HG03469 (cell line): ENCODE data around the gene ZFP91.
"Not testable (repeated sequence)": the region's sequence is repeated elsewhere in the genome, so short reads cannot be mapped to it uniquely, and the experiment has no call there.

Experiments
- ATAC-seq: cut with Tn5 transposase; IDR thresholded peaks from one replicate; pipeline ENCODE4 v1.9.1; 2021; ENCODE audit warnings: mild to moderate bottlenecking, moderate library complexity, moderate number of reproducible peaks; ENCODE audit not compliant: unreplicated experiment

The ZFP91 gene, protein sequence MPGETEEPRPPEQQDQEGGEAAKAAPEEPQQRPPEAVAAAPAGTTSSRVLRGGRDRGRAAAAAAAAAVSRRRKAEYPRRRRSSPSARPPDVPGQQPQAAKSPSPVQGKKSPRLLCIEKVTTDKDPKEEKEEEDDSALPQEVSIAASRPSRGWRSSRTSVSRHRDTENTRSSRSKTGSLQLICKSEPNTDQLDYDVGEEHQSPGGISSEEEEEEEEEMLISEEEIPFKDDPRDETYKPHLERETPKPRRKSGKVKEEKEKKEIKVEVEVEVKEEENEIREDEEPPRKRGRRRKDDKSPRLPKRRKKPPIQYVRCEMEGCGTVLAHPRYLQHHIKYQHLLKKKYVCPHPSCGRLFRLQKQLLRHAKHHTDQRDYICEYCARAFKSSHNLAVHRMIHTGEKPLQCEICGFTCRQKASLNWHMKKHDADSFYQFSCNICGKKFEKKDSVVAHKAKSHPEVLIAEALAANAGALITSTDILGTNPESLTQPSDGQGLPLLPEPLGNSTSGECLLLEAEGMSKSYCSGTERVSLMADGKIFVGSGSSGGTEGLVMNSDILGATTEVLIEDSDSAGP

DNA sequence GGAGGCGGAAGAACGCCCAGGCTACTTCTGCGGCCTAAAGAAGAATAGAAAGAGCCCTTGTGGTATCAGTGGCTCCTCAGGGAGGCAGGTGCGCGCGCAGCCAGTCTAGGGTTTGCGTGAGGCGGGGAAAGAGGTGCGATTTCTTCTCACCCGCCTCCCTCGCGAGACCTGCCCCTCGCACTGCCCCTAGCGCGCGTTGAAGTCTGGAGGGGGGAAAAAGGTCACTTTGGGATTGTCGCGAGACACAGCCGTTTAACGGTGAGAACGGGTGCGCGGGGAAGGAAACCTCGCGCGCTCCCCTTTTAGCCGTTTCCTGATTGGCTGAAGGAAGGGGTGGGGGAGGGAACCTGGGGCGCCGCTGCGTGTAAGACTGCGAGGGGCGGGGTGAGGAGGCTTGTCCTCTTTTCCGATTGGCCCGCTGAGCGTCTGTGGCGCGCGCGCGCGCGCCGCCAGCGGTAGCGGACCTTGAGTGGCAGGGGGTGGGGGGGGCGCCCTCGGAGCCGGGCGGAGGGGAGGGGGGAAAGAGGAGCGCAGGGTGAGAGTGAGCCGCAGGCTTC, at the start of gene ZFP91:
TSS of gene ZFP91 (plus strand) at position 429 of the 557 bp plus-strand sequence. CDS start 219 bp downstream, outside the sequence.
- ATAC-seq = no peak

DNA sequence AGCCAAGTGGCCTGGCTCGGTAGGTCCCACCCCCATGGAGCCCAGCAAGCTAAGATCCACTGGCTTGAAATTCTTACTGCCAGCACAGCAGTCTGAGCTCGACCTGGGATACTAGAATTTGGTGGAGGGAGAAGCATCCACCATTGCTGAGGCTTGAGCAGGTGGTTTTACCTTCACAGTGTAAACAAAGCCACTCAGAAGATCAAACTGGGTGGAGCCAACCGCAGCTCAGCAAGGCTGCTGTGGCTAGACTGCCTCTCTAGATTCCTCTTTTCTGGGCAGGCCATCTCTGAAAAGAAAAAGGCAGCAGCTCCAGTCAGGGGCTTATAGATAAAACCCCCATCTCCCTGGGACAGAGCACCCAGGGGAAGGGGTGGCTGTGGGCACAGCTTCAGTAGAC, 48.6 kb upstream of the ZFP91 start:
- ATAC-seq = no peak

DNA sequence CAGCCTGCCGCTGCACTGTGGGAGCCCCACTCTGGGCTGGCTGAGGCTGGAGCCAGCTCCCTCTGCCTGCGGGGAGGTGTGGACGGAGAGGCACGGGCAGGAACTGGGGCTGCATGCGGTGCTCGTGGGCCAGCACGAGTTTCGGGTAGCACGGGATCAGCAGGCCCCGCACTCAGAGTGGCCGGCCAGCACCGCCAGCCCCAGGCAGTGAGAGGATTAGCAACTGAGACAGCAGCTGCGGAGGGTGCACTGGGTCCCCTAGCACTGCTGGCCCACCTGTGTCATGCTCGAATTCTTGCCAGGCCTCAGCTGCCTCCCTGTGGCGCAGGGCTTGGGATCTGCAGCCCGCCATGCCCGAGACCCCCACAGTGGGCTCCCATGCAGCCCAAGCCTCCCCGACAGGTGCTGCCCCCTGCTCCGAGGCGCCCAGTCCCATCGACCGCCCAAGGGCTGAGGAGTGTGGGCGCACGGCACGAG, 47.0 kb upstream of the ZFP91 start:
- ATAC-seq = no peak

DNA sequence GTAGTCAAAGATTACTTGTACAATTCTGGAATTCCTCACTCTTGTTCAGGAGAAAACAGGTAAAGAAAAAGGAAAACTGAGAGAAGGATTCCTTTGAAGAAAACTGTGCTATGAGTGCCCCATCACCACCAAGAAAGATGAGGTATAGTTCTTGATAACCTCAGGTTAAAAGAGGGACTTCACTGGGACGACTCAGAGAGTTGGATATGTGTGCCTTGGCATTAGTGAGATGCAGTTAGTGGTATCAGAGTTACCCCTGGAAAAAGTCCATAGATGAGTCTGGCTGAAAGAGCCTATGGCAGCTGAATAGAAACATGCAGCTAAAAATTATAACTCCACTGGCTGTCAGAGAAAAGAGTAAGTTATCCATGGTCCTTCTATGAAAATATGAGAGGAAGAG, 32.0 kb upstream of the ZFP91 start:
- ATAC-seq = no peak

DNA sequence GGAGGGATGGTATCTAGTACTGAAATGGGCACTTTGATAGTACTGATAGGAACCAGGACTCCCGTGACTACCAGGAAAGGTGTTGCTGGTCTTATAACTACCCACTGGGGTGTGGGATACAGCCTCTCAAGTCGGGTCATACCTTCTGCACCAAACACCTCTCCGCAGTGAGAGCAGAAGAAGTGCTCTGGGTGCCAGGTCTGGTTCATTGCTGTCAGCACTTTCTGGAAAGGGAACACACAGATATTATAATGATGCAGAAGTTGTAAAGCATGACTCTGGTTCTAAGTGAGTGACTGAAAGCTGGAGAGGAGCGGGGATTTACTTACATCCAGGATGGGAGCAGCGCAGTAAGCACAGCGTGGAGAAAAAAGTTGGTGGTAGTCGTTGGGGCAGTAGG, 29.2 kb upstream of the ZFP91 start:
- no peak for ATAC-seq

DNA sequence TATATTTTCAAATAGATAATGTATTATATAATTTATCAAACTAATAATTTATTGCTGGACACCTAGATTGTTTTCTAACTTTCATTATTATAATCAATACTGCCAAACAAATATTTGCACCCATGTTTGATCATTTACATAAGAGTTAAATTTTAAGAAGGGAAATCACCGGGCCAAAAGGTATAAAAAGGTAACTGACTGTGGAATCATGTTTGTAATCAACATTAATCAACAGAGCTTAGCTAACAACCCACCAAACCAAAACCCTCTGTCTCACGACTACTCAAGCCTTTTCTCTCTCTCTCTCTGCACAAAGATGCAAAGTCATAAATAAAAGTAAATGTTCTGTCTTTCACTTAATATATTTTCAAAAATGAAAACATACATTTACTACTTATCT, 18.0 kb upstream of the ZFP91 start:
- no peak for ATAC-seq

DNA sequence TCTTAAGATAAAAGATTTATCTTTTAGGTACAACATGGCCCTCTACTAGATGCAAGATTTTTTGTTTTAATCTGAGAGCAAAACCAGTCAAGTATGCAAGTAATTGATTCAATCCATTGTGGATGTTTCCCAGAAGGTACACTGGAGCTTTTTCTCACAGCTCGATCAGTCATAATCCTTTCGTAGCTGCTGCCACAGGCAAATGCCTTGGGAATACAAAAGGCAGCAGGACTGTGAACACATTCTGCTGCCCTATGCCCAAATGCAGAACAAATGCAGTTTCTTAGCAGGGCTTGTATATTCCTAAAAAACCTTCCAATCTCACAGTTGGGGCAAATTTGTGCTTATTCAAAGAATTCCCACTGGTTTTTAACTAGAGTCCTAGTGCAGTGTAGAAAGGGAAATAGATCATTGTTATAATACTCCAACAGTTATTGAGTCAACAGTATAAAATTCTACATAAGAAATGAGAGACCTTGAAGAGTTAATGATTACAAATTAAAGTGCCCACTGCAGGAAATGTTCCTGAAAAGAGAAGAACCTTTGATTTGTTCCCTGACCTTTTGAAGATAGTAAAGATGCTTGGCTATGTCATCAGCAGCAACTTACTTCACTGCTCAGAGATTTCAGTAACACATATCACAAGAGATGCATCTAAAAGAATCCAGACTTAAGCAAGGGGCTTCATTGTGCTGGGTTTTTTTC, 17.3 kb upstream of the ZFP91 start:
- ATAC-seq = no peak

DNA sequence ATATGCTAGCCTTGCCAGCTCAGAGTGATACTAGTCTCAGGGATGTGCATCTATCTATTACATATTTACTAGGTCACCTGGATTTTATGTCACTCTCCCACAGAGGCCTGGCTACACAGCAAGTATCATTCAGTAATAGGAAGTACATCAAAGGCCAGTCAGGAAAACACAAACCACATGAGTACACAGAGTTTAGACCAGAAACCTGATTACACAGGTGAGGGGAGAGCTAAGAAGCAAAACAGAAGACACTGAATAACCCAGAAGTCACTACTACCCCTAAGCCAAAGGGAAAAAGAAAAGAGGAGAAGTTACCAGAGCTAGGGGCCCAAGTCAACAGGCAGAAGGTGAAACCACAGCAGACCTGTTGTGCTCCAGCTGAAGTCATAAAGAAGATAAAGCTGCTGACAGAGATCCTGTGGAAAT, 16.5 kb upstream of the ZFP91 start:
- ATAC-seq = peak; percentile 78

DNA sequence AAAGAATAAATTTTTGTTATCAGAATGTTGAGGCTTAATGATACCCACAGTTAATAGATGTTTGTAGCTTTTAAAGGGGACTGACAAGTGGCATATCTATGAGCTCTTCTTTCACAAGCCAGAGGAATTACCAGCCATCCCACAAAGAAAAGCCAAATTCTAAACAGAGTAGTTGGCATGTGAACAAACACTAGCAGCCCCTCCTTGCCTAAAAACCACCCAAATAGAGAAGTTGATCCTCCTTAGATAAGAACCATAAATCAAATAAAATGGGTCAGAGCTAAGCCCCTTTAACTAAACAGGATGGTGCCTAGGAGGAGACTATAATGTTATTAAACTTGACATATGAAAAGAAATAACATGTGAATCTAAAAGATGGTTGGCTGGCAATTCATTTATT, 14.6 kb upstream of the ZFP91 start:
- no peak for ATAC-seq

DNA sequence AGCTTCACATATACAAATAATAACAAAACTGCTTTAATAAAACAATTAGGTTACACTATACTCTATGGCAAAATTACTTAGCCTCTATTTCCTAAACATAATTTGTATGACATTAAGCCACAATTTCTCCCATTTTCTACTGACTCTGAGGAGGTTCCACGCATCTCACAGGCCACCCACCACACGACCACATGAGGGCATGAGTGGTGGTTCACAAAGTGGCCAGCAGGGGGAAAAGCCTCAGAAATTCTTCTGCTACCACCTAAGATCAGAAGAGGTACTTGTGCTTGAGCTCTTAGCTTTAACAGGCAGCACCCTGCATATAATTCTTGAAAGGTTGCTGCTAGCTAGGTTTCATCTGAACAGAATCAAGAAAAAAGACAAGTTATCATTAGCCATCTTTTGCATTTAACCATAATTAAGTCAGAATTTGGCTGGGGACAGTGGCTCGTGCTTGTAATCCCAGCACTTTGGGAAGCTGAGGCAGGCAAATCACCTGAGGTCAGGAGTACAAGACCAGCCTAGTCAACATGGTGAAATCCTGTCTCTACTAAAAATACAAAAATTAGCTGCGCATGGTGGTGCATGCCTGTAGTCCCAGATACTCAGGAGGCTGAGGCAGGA, 10.9 kb upstream of the ZFP91 start:
- ATAC-seq = peak; percentile 90

DNA sequence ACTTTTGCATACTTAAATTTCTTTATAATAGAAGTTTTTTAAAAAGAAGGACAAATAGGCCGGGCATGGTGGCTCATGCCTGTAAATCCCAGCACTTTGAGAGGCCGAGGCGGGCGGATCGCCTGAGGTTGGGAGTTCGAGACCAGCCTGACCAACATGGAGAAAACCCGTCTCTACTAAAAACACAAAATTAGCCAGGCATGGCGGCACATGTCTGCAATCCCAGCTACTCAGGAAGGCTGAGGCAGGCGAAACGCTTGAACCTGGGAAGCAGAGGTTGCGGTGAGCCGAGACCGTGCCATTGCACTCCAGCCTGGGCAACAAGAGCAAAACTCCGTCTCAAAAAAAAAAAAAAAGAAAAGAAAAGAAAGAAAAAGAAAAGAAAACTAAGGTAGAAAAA, 6.0 kb upstream of the ZFP91 start:
- ATAC-seq = not testable (repeated sequence)

DNA sequence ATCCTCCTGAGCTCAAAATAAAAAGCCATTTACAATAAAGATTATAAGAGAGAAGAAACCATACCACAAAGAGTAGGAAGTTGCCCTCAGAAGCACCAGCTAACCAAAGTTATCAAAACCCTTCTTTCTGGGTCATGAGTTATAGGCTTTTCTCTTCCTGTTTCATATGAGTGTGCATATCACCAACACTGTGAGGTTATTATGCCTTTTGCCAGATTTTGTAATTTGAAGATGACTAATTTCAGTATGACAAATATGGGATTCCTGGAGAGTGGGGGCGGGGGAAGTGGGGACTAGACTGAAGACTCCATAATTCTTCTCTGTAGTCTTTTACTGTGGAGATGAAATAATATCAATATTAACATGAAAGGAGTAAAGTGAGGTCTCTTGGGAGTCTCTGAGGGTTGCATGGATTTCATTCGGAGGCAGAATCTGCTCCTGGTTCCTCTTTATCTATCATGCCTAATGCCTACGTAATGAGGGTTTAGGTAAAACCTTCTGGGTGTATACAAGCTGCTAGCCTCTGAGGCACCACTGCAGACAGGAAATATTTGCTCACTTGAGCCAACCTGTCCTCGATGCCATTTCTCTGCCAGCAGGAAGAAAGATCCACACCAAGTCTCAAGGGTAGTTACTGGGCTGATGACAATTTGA, 5.3 kb upstream of the ZFP91 start:
- ATAC-seq = peak; percentile 21

DNA sequence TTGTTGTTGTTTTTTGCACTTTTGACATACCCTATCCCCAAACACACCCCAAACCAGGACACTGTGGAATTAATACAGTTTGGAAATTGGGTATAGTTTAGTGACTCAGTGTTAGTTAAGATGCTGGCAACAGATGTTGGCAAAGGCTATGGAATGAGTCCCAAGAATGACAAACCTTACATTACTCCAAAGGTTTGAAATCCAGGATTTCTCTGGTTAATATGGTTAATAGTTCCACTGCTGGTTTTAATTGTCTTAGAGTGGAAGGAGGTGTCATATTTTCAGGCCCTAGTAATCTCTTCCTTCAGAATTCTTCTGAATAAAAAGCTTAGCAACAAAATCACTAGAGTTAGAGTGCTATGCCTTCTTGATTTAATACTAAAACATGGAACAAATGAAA, 4.0 kb upstream of the ZFP91 start:
- no peak for ATAC-seq

DNA sequence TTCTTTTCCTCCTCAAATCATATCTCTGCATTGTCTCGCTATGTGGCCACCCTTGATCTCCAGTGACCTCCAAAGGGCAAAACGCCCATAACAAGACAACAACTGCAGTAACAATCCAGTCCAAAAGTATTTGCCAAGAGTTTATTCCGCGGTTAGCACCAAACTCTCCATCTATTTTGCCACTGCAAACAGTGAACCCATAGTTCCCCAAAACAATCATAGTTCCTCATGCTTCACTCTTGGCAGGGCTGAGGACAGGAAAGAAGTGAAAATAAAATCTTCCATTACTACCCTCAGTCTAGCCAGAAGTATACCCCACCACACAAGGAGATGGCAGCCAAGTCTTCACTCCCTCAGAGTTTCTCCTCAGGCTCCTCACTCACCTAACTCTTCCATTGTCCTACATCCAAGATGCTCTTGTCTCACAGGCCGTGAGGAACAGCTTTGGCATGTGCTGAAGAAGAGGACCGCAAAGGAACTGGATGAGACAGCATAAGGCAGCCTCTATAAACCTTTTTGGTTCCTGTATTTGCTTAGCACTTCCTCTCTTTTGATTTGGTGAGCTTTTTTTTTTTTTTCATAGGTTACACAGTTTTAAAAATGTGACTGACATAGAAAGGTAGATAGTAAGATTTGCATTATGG, 3.4 kb upstream of the ZFP91 start, which contains the start of gene LPXN:
TSS of gene LPXN (minus strand) at position 480 of the 644 bp plus-strand sequence. CDS start at position 396, 84 bp downstream.
- no peak for ATAC-seq

DNA sequence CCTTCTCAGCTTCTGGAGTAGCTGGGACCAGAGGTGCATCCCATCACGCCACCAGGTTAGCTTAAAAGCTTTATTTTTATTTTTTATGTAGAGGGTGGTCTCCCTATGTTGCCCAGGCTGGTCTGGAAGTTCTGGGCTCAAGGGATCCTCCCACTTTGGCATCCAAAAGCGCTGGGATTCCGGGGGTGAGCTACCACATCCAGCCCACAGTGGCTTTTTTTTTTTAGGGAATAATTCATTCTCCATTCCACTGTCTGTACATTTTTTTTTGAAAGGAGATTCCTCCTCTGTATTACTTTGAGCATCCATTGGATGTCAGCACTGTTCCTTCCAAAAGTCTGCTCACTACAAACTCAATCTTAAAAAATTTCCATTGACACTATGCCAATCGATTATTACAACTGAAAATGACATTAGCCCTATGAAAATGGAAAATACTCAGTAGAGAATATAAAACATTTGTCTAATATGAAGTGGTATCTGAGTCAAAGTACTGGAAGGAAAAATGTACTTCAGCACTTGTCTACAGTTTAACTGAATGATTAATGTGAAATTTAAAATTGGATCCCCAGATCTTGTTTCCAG, 1.9 kb upstream of the ZFP91 start:
- ATAC-seq = no peak

DNA sequence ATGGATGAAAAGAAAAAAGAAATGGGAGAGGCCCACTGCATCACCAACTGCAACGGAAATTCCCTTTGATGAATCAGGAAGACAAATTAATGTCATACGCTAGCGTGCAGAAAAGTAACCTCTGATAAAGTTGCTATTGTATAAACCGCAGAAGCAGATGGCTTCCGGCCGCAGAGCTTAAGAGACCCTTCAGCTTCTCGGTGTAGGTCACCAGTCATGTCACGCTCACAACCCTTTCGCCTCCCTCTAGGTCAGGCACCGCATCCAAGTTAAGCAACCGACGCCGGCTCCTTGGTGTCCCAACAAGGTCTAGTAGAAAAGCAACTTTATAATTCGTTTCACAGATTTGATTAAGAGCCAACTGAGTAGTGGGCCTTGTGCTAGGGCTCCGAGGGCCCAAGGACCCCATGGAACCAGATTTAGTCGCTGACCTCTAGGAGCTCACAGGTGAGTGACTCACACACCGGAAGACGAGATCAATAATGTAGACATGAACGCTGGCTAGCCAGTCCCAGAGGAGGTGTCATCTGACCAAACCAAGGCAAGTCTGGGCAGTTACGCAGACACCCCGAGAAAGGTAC, 1.2 kb upstream of the ZFP91 start:
- peak; percentile 34 for ATAC-seq

DNA sequence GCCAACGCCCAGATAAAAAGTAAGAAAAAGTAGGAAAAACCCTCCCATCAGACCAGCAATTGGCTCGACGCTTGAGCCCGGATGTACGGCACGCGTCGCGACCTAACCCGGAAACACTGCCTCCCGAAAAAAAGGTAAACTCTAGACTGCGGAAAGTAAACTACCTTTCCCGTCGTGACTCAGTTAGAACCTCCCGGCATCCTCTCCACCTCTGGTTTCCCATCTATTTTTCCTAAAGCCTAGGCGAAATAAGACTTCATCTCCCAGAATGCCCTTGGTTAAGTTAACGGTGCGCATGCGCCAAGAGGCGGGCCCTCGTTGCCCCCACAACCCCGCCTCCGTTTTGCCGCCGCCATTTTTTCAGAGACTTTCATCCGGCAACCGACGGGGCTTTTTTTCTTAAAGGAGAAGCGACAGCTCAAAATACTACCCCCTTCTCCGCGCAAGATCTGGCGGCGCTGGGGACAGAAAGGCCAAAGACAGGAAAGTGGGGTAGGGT, 678 bp upstream of the ZFP91 start:
- peak; percentile 20 for ATAC-seq

DNA sequence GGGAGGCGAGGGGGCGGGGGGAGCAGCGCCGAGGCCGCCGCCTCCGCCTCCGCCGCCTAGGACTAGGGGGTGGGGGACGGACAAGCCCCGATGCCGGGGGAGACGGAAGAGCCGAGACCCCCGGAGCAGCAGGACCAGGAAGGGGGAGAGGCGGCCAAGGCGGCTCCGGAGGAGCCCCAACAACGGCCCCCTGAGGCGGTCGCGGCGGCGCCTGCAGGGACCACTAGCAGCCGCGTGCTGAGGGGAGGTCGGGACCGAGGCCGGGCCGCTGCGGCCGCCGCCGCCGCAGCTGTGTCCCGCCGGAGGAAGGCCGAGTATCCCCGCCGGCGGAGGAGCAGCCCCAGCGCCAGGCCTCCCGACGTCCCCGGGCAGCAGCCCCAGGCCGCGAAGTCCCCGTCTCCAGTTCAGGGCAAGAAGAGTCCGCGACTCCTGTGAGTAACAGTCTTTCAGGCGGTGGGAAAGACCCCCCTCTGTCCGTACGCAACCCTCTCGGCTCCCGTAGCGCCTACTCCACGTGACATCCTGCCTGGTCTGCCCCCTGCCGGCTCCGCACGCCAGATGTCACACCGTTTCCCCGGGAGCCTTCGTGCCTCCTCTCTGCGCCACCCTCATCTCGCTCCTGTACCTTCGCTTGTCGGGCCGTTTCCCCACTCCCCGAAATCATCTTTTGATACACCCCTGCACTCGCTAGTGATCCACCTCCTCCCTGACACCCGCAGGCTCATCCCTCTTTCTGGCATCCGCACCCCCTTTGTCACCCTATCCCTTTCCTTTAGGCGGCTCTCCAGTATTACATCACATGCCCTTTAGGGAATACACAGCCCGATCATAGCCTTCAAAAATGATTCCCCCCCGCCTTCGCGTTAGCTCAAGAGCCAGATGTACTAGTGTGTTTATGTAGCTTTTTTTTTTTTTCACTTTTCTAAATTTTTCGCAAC, 598 bp downstream of the ZFP91 start:
- ATAC-seq = peak; percentile 22
